GM18526 (cell line): ENCODE results near the gene KCNV2.

Experiments
- POLR2A ChIP-seq: IDR thresholded peaks from 3 replicates; pipeline ENCODE4 v1.6.1; 2011; ENCODE audit not compliant: insufficient read length; ENCODE audit errors: extremely low read depth

Gene KCNV2

DNA sequence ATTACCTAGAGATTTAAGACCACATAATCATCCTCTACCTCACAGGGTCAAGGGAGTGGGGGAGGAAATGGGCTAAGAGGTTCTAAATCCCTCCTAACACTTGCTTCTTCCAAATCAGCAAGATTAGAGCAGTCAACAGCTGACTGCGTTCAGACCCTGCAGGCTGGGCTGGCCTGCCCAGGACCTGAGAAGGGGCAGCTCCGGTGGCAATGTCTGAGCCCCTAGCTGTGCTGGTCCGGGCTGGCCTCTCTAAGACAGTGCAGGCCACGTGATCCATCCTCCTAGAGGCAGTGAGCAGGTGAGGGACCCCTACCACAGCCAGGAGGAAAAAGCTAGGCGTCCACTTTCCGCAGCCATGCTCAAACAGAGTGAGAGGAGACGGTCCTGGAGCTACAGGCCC lies at the start of gene KCNV2:
Gene KCNV2 (plus strand): TSS at position 126 of the 400 bp plus-strand sequence. CDS start 230 bp downstream, at position 356.
- no peak for TF ChIP-seq POLR2A

DNA sequence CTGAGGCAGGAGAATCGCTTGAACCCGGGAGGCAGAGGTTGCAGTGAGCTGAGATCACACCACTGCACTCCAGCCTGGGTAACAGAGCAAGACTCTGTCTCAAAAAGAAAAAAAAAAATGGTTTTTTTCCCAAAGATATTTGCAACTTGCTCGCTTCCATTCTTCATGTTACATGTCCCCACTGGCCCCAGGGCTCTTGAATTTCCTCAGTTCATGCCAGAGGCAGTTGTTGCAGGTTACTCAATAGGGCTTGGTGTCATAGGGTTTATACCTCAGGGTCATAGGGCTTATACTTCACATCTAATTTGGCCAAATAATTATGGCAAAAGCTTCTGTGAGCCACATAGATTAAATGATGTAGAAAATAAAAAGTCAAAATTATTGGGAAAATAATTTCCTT lies 44.1 kb upstream of the KCNV2 start:
- no peak for TF ChIP-seq POLR2A

DNA sequence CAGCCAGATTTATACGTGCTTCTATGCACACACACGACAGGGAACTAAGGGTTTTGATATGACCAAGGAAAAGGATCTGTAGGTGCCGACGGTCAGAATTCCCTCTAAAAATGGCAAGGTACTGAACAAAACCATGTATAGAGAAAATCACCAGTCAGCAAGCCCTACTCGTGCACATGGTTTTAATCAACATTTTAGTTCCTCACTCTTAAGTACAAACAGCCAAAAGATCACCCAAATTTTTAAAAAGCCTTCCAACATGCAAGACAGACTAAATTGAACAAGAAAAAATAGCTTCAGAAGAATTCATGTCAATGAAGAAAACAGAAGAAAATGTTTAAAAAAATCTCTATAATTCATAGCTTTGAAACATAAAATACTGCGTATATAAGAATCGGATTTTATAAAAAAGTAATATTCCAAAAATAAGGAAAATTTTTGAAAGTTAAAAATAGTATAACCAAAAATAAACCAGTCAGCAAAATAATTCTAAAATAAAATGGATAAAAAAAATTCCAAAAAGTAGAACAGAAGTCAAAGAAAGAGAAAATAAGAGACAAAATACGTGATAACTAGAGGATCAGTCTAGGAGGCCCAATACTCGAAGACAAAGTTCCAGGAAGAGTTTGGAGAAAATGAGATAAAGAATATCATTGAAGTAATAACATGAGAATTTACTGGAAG lies 43.0 kb upstream of the KCNV2 start:
- TF ChIP-seq POLR2A: no peak

DNA sequence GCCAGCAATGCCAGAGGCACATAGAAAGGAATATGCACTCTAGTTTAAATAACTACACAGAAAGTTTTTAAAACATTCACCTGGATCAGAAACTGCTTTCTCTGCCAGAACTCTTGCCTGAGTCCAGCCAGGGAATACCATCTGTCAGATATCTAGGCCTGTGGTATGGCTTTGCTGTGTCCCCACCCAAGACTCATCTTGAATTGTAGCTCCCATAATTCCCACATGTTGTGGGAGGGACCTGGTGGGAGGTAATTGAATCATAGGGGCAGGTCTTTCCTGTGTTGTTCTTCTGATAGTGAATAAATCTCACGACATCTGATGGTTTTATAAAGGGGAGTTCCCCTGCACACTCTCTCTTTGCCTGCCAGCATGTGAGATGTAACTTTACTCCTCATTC lies 41.5 kb upstream of the KCNV2 start:
- TF ChIP-seq POLR2A: no peak

DNA sequence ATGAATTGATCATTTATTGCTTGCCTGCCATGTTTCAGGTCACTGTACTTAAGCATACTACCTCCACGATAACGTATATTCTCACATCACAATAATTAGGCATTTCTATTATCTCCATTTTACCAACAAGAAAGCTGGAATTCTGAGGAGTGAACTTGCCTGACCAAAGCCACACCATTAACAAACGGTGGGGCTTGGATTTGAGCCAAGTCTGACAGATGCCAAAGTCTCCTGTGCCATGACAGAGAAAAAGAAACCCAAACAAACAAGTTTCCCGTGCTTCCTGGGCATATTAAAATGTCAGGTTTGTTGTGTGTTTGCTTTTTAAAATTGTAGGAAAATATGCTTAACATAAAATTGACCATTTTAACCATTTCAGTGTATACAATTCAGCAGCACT lies 40.8 kb upstream of the KCNV2 start:
- TF ChIP-seq POLR2A: no peak

DNA sequence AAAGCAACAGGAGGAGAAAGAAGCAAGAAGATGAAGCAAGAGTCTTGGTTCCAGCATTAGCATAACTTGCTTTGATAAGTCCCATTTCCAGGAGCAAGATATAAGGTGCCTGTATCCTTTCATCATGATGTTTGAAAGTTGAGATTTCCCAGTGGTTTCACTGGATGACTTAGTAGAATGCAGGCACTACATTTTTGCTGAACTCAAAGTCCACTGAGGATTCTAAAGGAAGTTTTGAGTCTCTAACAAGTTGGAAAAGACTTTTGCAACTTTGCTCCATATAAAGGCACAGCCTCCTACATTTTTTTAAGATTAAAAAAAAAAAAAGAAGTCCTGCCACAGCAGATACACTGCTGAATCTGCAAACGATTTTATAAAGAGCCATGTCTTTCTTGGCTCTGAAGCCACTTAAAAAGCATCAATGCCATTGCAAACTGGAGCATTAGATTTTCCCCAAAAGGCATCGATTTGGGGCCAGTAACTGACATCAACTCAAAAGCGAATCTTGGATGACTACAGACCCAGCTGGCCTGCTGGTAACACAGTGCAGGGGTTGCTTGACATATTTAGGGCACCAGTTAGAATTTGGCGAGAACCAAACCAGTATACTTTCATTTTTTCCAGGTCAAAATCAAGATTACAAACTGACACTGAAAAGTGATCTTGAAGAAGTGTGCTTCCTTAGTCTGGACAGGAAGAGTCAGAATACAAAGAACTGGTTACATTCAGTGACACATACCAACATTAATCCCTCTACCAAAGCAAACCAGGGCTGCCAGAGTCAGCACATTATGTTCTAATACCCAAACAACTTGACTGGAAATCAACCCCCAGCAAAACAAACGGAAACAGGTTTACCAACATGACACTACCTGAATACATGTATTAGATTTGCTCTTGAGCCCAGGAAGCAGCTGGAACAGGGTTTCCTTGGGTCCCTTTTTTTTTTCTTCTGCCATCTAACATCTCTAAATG lies 39.1 kb upstream of the KCNV2 start:
- no peak for TF ChIP-seq POLR2A

DNA sequence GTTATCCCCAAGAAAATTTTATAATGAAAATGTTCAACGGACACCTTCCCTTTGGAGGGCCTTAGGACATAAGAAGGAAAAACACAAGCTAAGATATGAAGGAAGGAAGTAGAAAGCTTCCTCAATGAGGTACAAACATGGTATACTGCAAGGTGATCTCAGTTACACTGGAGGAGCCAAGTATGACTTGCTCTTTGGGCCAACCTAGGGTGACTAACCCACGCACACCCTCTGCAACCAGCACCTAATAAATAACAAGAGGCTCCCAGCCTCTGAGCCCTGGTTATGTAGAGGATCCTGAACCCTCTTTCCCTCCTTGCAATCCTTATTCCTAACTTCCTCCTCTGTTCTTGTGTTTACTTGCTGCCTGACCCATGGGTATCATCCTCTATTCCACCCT lies 38.3 kb upstream of the KCNV2 start:
- no peak for TF ChIP-seq POLR2A

DNA sequence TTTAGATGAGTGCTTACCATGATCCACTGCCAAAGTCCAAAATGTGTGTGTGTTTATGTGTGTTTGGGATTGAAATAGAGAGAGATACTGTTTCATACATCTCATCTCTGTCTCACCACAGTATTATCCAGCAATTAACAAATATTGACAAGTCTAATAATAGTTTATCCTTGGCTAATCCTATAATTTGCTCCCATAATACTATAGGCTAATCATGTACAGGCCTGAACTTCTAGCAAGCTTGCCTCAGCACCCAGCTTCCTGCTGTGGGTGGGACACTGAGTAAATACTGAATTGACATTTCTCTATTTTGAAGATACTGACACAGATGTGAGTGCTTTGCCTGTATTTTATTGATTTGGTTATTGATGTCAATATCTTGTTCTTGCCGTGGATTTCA lies 35.3 kb upstream of the KCNV2 start:
- no peak for TF ChIP-seq POLR2A

DNA sequence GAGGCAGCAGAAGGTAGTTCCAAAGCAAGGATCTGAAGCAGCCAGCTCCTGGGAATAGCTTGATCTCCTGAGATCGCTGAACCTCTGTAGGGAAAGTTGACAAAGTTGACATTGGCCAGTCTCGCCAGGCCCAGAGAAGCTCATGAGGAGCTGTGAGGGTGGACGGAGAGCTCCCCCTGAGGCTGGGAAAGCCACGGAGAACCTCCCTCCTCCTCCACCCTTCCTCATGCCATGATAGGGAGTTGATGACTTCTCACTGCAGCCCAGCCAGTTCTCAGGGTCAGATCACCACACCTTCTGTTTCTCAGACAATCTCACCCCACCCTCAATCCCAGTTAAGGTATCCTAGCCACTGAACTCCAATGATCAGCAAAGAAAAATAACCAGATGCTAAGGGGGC lies 30.4 kb upstream of the KCNV2 start:
- no peak for TF ChIP-seq POLR2A

DNA sequence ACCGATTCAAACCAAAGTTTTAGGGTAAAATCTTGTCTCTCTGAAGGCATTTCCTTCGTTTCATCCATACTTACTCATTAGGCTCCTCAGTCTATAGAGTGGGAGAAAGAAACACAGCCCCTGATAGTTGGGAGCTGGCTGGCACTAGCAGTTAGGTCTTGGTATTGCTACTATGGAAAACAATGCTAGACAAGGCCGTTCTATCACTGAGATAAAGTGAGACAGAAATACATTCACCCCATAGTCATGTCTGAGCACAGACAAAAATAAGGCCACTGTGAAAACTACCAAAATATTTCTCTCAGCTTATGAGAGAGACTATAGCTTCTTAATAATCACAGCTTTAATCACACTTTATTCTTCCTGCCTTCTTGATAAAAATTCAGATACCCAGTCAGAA lies 28.7 kb upstream of the KCNV2 start:
- no peak for TF ChIP-seq POLR2A

DNA sequence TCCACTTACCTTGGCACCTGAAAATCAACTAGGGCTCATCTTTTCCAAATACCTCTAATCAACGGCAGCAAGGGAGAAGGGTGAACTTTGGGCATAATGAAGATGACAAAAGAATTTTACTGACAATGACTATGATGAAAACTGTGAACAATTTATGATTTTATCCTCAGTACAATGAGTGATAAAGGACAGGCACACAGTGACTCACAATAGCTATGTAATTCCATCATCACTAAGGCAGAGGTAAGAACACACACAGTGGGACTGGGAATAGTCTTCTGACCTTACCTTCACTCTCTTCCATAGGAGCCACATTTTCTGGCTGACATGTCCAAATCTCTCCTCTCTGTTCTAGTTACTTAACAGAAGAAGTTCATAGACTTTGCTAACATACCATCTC lies 26.1 kb upstream of the KCNV2 start:
- no peak for TF ChIP-seq POLR2A

DNA sequence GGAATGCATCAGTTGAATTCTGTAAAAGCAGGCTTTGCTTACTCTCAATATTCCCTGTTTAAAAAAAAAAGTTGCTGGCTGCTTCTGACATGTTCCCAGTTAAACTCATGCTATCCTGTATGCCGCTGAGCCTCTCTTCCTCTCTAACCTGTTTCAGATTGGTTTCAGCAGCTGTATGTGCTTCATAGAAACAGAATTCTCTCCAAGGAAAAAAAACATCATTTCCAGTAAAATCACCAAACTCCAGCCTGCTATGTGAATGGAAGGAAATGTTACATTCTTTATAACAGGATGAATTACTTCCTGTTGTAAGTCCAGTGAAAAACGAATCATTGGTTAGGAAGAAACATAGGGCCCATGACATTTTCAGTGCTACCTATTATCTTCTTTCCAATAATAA lies 25.7 kb upstream of the KCNV2 start:
- TF ChIP-seq POLR2A: no peak

DNA sequence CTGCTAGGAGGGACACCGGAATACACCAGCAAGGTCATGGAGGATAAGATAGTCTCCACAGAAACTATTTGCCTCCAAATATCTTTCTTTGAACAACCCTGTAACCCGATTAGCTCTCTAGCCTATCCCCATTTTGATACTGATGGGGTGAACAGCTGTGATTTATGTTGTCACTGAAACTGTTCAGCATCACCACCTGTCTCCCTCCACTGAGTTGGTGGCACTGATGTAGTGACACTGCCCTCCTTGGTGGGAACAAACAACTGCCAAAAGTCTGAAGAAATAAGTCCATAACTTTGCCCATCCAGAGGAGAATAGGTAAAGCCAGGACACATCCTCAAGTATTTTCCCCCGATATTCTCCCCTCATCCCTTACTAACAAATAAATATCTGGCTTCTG lies 24.3 kb upstream of the KCNV2 start:
- no peak for TF ChIP-seq POLR2A

DNA sequence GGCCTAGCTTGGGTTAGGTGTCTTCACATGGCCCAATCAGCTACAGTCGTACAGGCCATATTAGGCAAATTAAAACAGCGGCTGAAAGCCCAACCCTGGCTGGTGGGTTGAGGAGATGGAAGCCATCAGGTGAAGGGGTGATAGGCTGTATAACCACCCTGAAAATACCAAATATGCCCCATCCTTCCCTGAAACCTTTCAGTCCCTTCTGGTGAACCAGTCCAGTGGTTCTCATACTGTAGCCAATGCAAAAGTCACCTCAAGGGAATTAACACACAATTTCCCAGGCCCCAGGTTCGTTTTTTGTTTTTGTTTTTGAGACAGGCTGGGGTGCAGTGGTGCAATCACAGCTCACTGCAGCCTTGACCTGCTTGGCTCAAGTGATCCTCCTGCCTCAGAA lies 19.8 kb upstream of the KCNV2 start:
- TF ChIP-seq POLR2A: no peak

DNA sequence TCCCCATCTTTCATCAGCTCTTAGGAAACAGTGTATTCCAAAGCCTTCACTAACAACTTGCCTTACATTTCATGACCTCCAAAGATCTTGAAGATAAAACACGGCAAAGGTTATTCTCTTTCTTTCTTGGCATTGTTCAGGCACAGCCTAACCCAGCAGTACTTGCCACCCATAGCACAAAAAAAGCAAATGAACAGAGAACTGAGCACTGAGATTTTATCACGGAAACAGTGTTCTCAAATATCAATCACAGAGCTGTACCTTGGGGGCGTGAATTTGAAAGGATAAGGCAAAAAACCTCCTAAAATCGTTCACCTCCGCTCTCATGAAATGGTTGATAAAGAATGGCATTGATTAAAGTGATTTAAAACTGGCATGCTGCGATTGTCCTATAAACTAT lies 16.9 kb upstream of the KCNV2 start:
- no peak for TF ChIP-seq POLR2A

DNA sequence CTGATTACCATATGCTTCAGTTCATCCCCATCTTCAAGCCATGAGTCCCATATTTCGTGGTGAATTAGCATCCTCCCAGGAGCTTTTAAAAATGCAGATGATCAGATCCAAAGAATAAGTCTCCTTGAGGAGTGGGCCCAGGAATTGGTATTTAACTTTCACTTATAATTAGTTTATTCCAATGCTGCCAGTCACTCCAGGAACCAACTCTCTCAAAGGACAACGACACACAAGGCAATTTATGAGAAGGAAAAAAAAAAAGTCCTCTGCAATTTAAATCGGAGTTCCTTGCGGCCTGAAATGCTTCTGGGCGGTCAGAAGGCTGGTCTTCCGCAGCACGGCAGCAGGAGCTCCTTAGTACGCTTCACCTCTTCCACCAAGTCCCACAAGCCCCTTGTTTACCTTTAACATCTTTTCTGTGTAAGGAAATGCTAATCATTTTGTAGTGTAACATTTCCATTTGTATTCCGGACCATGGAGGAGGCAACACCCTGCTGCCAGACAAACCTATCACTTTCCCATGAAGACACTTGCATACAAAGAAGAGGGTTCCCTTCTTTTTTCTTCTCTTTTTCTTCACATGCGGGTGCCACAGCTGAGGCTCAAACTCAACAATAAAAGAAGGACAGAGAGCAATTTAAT lies 16.3 kb upstream of the KCNV2 start:
- no peak for TF ChIP-seq POLR2A

DNA sequence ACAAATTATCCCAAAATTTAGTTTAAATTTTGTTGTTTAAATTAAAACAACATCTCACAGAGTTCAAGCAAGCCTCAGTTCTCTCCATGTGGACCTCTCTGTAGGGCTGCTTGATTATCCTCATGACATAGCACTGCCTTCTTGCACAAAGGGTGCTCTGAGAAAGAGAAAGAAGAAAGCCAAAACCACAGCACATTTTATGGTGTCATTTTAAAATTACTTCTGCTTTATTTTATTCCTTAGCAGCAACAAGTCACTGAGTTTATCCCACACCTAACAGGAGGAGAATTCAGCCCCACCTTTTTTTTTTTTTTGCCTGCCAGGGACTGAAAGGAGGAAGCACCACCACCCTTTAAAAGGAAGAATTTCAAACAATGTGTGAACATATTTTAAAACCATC lies 12.8 kb upstream of the KCNV2 start:
- TF ChIP-seq POLR2A: no peak

DNA sequence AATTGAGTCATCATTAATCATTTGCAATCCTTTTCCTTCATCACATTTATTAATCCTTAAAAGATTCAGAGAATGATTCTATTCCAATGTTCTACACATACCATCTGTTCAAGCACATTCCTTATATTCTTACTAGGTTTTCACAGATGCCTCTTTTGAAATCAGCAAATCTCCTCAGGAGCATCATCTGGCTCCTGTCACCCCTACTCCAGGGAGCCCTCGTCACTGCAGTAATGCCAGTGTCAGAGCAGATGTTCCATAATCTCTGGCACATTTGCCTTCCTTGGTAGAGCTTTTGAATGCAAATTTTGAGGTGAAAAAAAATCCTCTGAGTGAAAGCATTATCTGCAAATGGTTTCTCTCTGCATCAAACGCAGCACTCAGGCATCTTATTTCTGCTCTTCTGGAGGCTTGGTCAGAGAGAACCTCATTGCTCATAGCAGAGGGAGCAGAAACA lies 7.6 kb upstream of the KCNV2 start:
- no peak for TF ChIP-seq POLR2A
